BLaER1 treated with 17β-estradiol and CSF1 and Interleukin-3, amounts not matched to agents 10 nM and 100 nM (cell line): Measurements from ENCODE around the gene SIX1.

ENCODE experiments used
- H3K27ac ChIP-seq, 11 experiments: shearing (Covaris generic); formaldehyde crosslinking; 2 replicates each; pipeline ENCODE4 v1.8.1; 2022
- H3K27me3 ChIP-seq, 11 experiments: shearing (Covaris generic); formaldehyde crosslinking; 2 replicates each; pipeline ENCODE4 v1.8.1; 2022
- H3K36me3 ChIP-seq, 11 experiments: shearing (Covaris generic); formaldehyde crosslinking; 2 replicates each; pipeline ENCODE4 v1.8.1; 2022
- H3K4me1 ChIP-seq, 10 experiments: shearing (Covaris generic); formaldehyde crosslinking; 2 replicates each; pipeline ENCODE4 v1.8.1; 2022
- H3K4me2 ChIP-seq, 11 experiments: shearing (Covaris generic); formaldehyde crosslinking; 2 replicates each; pipeline ENCODE4 v1.8.1; 2022
- H3K4me3 ChIP-seq, 10 experiments: shearing (Covaris generic); formaldehyde crosslinking; 2 replicates each; pipeline ENCODE4 v1.8.1; 2022
- H3K9ac ChIP-seq, 11 experiments: shearing (Covaris generic); formaldehyde crosslinking; 2 replicates each; pipeline ENCODE4 v1.8.1; 2022
- H3K9me3 ChIP-seq, 11 experiments: shearing (Covaris generic); formaldehyde crosslinking; replicated peaks in 1 of 11; 2 replicates each; pipeline ENCODE4 v1.8.1; 2022
- H4K20me1 ChIP-seq, 11 experiments: shearing (Covaris generic); formaldehyde crosslinking; 2 replicates each; pipeline ENCODE4 v1.8.1; 2022
- Cebpa-rat ChIP-seq, 11 experiments: shearing (Covaris generic); IDR thresholded peaks; 2 replicates each; pipeline ENCODE4 v1.8.1; 2022

The SIX1 gene

DNA sequence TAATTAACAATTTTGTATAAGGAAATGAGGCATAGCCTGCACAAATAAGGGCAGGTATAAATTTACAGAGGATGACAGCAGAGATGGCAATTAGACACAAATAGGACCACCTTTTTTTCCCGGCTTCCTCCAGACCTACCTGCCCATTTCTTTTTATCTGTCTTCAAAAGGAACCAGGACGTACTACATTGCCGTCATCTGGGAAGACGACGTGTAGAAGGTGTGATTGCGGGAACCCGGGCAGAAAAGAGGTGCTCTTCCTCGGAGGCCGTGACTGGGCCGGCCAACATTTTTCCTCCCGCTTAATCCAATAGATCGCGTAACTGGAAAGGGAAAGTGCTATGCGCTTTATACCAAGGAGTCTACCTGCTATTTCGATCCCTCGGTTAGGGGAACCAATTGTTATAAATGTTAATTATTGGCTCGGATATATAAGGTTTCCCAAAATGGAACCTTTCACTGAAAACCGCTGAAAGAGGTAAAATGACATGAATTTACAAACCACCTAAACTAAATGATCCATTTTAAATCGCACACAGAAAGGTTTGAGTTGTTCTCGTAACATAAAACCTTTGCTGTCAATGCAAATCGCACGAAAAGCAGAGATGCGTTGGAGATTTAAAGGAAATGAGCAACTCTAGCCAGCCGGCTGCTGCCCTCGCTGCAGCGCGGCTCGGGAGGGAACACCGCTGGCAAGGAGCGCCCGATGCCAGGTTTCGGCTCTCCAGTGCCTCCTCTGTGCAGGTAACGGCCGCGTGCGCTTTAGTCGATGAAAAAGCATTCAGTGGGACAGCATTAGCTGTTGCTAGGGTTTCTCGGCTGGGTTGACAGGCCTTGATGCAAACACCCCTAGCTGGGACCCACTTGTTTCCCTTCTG is 2.8 kb upstream of the SIX1 start:
- H3K4me1 ChIP-seq = peaks cover 8 to 11% (median 10%) of the 10 kb centered on the region in 10 experiments; a peak in 19 of 20 replicates
- no peak for TF ChIP-seq Cebpa-rat (IDR thresholded peaks at IDR 0.05)
- peaks cover 0 to 18% (median 0%) of the 10 kb centered on the region in 11 experiments; a peak in 5 of 22 replicates for H4K20me1 ChIP-seq
- no peak overlapping the region for H3K9ac ChIP-seq
- no peak overlapping the region for H3K4me2 ChIP-seq
- H3K9me3 ChIP-seq = peaks cover 40 to 57% (median 52%) of the 10 kb centered on the region in 11 experiments
- H3K4me3 ChIP-seq = no peak overlapping the region
- no peak overlapping the region for H3K27ac ChIP-seq
- no peaks in the 10 kb centered on the region for H3K36me3 ChIP-seq
- peaks cover 100% of the 10 kb centered on the region in 11 experiments for H3K27me3 ChIP-seq

- TF ChIP-seq Cebpa-rat (IDR thresholded peaks at IDR 0.05) = no peak
- Histone ChIP-seq H3K4me3 (no peak overlapping the region), H3K4me1 (peaks cover under 1 to 8% (median 4%) of the 10 kb centered on the region in 10 experiments; a peak in 19 of 20 replicates), H3K4me2 (no peak overlapping the region), H3K9me3 (peaks cover 43 to 63% (median 54%) of the 10 kb centered on the region in 11 experiments), H3K36me3 (no peaks in the 10 kb centered on the region), H3K9ac (no peak overlapping the region), H4K20me1 (peaks cover 0 to 18% (median 0%) of the 10 kb centered on the region in 11 experiments; a peak in 6 of 22 replicates), H3K27ac (no peak overlapping the region), H3K27me3 (peaks cover 100% of the 10 kb centered on the region in 11 experiments)
These were observed 2.0 kb upstream of the SIX1 start for GRCh38 chr14:60651086-60651795.

- H3K27me3 ChIP-seq = peaks cover 100% of the 10 kb centered on the region in 11 experiments
- peaks cover 0 to 6% (median 0%) of the 10 kb centered on the region in 10 experiments; a peak in 1 of 20 replicates for H3K4me1 ChIP-seq
- no peak overlapping the region for H3K4me2 ChIP-seq
- H3K27ac ChIP-seq = no peak overlapping the region
- TF ChIP-seq Cebpa-rat (IDR thresholded peaks at IDR 0.05) = no peak
- no peak overlapping the region for H3K9ac ChIP-seq
- peaks cover 0 to 18% (median 0%) of the 10 kb centered on the region in 11 experiments; a peak in 6 of 22 replicates for H4K20me1 ChIP-seq
- H3K4me3 ChIP-seq = no peak overlapping the region
- no peaks in the 10 kb centered on the region for H3K36me3 ChIP-seq
- H3K9me3 ChIP-seq = peaks cover 43 to 63% (median 54%) of the 10 kb centered on the region in 11 experiments
These were observed 1.2 kb upstream of the SIX1 start for GRCh38 chr14:60650373-60650961.

DNA sequence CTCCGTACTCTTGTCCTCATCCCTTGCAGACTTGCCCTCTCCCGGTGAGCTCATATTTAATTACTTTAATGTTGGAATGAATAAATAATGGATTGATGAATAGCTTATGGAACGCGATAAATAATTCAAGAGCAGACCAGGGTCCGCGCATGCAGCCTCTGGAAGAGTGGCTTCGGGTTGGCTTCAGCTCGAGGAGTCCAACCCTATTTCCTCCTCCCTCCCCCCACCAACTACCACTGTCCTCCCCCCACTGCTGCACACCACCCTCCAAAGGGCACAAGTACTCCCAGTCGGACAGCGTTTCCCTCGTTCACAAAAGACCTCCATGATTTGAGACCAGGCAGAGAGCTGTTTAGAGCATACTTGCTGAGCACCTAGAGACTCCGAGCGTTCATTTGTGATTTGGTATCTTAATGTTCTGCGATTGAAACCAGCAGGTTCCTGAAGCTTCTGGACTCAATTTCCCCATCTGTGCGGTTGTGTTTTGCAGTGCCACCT is 647 bp upstream of the SIX1 start:
- Histone ChIP-seq H3K4me2 (no peak overlapping the region), H4K20me1 (peaks cover 0 to 18% (median 0%) of the 10 kb centered on the region in 11 experiments; a peak in 6 of 22 replicates), H3K4me3 (peak overlapping the region in 1 of 10 experiments; percentile 28; a peak in 1 of 20 replicates), H3K9ac (no peak overlapping the region), H3K27me3 (peaks cover 100% of the 10 kb centered on the region in 11 experiments), H3K9me3 (peaks cover 43 to 63% (median 54%) of the 10 kb centered on the region in 11 experiments), H3K4me1 (peaks cover 0 to 6% (median 0%) of the 10 kb centered on the region in 10 experiments; a peak in 1 of 20 replicates), H3K27ac (no peak overlapping the region), H3K36me3 (no peaks in the 10 kb centered on the region)
- no peak for TF ChIP-seq Cebpa-rat (IDR thresholded peaks at IDR 0.05)

DNA sequence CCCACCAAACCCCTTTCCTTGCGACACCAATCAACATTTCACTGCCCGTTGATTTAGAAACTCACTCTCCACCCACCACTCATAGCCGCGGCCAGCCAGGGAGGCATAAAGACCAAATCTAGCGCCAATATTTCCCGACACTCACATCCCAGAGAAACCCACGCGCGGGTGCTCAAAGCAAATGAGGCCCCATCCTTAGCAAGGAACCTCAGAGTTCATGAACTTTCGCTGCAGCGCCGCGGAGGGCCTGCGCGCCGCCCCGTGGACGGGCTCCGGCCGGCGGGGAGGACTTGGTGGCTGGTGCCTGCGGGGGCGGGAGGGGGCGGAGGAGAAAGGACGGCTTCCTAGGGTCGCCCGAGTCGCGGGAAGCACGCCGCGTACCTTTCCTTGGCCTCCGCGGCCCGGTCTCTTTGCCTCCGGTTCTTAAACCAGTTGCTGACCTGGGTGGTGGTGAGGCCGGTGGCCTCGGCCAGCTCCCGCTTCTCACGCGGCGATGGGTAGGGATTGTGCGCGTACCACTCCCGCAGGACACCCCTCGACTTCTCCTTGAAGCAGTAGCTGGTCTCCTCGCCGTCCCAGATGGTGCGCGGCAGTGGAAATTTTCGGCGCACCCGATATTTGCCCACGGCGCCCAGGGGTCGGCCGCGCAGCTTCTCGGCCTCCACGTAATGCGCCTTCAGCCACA is 886 bp downstream of the SIX1 start:
- H3K9me3 ChIP-seq = peaks cover 43 to 62% (median 54%) of the 10 kb centered on the region in 11 experiments
- H3K4me1 ChIP-seq = peaks cover 0 to 6% (median 0%) of the 10 kb centered on the region in 10 experiments; a peak in 1 of 20 replicates
- no peak overlapping the region for H3K27ac ChIP-seq
- H3K9ac ChIP-seq = no peak overlapping the region
- H3K4me3 ChIP-seq = 0 out of 20 replicates have a peak overlapping the region, but pooled peaks of 2 of the 10 experiments have one; percentile 7 to 8
- peaks cover 100% of the 10 kb centered on the region in 11 experiments for H3K27me3 ChIP-seq
- TF ChIP-seq Cebpa-rat (IDR thresholded peaks at IDR 0.05) = no peak
- peaks cover 0 to 18% (median 0%) of the 10 kb centered on the region in 11 experiments; a peak in 6 of 22 replicates for H4K20me1 ChIP-seq
- no peaks in the 10 kb centered on the region for H3K36me3 ChIP-seq
- H3K4me2 ChIP-seq = no peak overlapping the region

DNA sequence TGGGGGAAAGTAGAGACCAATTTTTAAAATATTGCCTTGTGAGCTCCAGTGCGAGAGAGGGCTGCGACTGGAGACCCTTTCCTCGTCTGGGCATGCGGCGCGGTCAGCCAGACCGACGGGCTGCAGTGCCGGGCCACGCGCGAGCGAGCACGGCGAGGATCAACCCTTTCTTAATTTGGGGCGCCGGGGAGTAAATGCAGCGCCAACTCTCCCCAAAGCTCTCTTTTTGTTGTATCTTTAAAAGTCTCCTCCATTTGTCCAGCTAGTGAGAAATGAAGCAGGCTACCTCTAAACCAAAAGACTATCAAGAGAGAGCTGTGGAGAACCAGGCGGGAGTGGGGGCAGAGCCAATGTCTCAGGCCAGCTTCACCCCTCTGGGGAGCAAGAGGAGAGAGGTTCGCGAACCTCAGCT is 1.4 kb downstream of the SIX1 start:
- TF ChIP-seq Cebpa-rat (IDR thresholded peaks at IDR 0.05) = no peak
- peaks cover 100% of the 10 kb centered on the region in 11 experiments for H3K27me3 ChIP-seq
- peaks cover 0 to 18% (median 0%) of the 10 kb centered on the region in 11 experiments; a peak in 6 of 22 replicates for H4K20me1 ChIP-seq
- H3K4me2 ChIP-seq = no peak overlapping the region
- H3K27ac ChIP-seq = no peak overlapping the region
- peaks cover 46 to 62% (median 55%) of the 10 kb centered on the region in 11 experiments for H3K9me3 ChIP-seq
- peaks cover 0 to 6% (median 0%) of the 10 kb centered on the region in 10 experiments; a peak in 1 of 20 replicates for H3K4me1 ChIP-seq
- H3K36me3 ChIP-seq = no peaks in the 10 kb centered on the region
- H3K9ac ChIP-seq = no peak overlapping the region
- peak overlapping the region in 2 of 10 experiments; percentile 7 to 8; a peak in 1 of 20 replicates for H3K4me3 ChIP-seq

- no peaks in the 10 kb centered on the region; a peak in 1 of 22 replicates for H3K36me3 ChIP-seq
- no peak overlapping the region for H3K27ac ChIP-seq
- H3K9ac ChIP-seq = no peak overlapping the region
- peaks cover 46 to 62% (median 56%) of the 10 kb centered on the region in 11 experiments for H3K9me3 ChIP-seq
- peak overlapping the region in 2 of 10 experiments; percentile 7 to 8; a peak in 2 of 20 replicates for H3K4me3 ChIP-seq
- peaks cover 0 to 6% (median 0%) of the 10 kb centered on the region in 10 experiments; a peak in 1 of 20 replicates for H3K4me1 ChIP-seq
- peaks cover 0 to 15% (median 0%) of the 10 kb centered on the region in 11 experiments; a peak in 5 of 22 replicates for H4K20me1 ChIP-seq
- H3K4me2 ChIP-seq = peak overlapping the region in 2 of 11 experiments; percentile 19 to 34; a peak in 2 of 22 replicates
- peaks cover 100% of the 10 kb centered on the region in 11 experiments for H3K27me3 ChIP-seq
- no peak for TF ChIP-seq Cebpa-rat (IDR thresholded peaks at IDR 0.05)
These were observed 2.0 kb downstream of the SIX1 start for GRCh38 chr14:60647081-60647836.
